GM13976 (cell line): ENCODE measurements around the gene PRRC2C.

Experiments used
- DNase-seq: peaks from one replicate; pipeline ENCODE4 v3.0.0; 2012; ENCODE audit warnings: low spot score
- in situ Hi-C: fragments of 300-500 bp; cut with MboI; formaldehyde crosslinking; loops from one replicate; pipeline ENCODE4 v1.12.0; 2022; ENCODE audit warnings: low sequenced_read_pairs, mixed read lengths, inconsistent platforms; ENCODE audit not compliant: unreplicated experiment
- TF ChIP-seq, protein P1 (sequence below): IDR thresholded peaks from 2 replicates; pipeline ENCODE4 v1.5.1; 2012; ENCODE audit warnings: borderline replicate concordance, mild to moderate bottlenecking; ENCODE audit not compliant: insufficient read depth; ENCODE audit errors: extremely low read depth, missing control alignments, control extremely low read depth

Gene PRRC2C

GRCh38 chr1:171460018-171460620 lies 25.2 kb upstream of the PRRC2C start:
- DNase-seq = no peak

GRCh38 chr1:171467626-171468025 lies 17.7 kb upstream of the PRRC2C start:
- in situ Hi-C loops = no loop called here
- TF ChIP-seq, protein P1, sequence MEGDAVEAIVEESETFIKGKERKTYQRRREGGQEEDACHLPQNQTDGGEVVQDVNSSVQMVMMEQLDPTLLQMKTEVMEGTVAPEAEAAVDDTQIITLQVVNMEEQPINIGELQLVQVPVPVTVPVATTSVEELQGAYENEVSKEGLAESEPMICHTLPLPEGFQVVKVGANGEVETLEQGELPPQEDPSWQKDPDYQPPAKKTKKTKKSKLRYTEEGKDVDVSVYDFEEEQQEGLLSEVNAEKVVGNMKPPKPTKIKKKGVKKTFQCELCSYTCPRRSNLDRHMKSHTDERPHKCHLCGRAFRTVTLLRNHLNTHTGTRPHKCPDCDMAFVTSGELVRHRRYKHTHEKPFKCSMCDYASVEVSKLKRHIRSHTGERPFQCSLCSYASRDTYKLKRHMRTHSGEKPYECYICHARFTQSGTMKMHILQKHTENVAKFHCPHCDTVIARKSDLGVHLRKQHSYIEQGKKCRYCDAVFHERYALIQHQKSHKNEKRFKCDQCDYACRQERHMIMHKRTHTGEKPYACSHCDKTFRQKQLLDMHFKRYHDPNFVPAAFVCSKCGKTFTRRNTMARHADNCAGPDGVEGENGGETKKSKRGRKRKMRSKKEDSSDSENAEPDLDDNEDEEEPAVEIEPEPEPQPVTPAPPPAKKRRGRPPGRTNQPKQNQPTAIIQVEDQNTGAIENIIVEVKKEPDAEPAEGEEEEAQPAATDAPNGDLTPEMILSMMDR = no peak
- DNase-seq = no peak

More at GRCh38 chr1:171460018-171460620, 25.2 kb upstream of the PRRC2C start:
- in situ Hi-C loops = no loop called here
- TF ChIP-seq, protein P1 = no peak

- TF ChIP-seq, protein P1 = no peak
- peak; percentile 47 for DNase-seq
- in situ Hi-C loops = no loop called here
Measured at GRCh38 chr1:171468120-171468750, 17.1 kb upstream of the PRRC2C start.

- DNase-seq = no peak
- in situ Hi-C loops = no loop called here
- TF ChIP-seq, protein P1 = no peak
Measured at GRCh38 chr1:171470726-171471125, 14.6 kb upstream of the PRRC2C start.

DNA sequence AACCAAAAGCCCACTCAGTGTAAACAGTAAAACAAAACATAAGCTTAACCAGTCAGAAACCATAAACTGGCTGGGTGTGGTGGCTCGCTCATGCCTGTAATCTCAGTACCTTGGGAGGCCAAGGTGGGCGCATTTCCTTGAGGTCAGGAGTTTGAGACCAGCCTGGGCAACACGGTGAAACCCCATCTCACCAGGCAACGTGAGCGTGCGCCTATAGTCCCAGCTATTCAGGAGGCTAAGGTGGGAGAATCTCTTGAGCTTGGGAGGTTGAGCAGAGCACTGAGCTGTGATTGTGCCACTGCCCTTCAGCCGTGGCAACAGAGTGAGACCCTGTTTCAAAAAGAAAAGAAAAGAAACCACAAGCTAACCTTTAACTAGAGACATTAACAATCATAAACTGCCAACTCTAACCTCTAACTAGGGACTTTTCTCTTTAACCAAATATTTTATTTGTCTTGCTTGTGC lies 13.1 kb upstream of the PRRC2C start:
- DNase-seq = no peak
- TF ChIP-seq, protein P1 = no peak

GRCh38 chr1:171476829-171477228 lies 8.5 kb upstream of the PRRC2C start:
- no peak for DNase-seq
- in situ Hi-C loops = no loop called here
- TF ChIP-seq, protein P1 = no peak

More for the DNA sequence above, 13.1 kb upstream of the PRRC2C start:
- in situ Hi-C loops = no loop called here
